DOHH2 (cell line): Measurements from ENCODE around the gene FARP2.
"Not testable (repeated sequence)": the region's sequence is repeated elsewhere in the genome, so short reads cannot be mapped to it uniquely, and the experiment has no call there.

Experiments
- H3F3A ChIP-seq: fragments of 200-600 bp; sonication (generic), shearing (Covaris generic); 2 replicates; pipeline ENCODE4 v1.6.0; 2016; ENCODE audit warnings: antibody characterized with exemption, mild to moderate bottlenecking; ENCODE audit not compliant: control insufficient read depth, insufficient read depth
- H3K27ac ChIP-seq: fragments of 200-600 bp; sonication (generic); 2 replicates; pipeline ENCODE4 v1.5.1; 2014; ENCODE audit warnings: low read depth, mild to moderate bottlenecking, low read length, moderate library complexity
- H3K27me3 ChIP-seq: fragments of 200-600 bp; sonication (generic); 2 replicates; pipeline ENCODE4 v1.6.1; 2014; ENCODE audit warnings: mild to moderate bottlenecking, low read length, mixed read lengths; ENCODE audit not compliant: control insufficient read depth
- H3K36me3 ChIP-seq: fragments of 200-600 bp; sonication (generic); 2 replicates; pipeline ENCODE4 v1.6.1; 2014; ENCODE audit warnings: mild to moderate bottlenecking, low read length, moderate library complexity, mixed read lengths; ENCODE audit not compliant: control insufficient read depth
- H3K4me1 ChIP-seq: fragments of 200-600 bp; sonication (generic); 2 replicates; pipeline ENCODE4 v1.6.1; 2014; ENCODE audit warnings: mild to moderate bottlenecking, low read length, mixed read lengths; ENCODE audit not compliant: control insufficient read depth
- H3K4me2 ChIP-seq: fragments of 200-600 bp; sonication (generic); 2 replicates; pipeline ENCODE4 v1.6.0; 2014; ENCODE audit warnings: mild to moderate bottlenecking, low read length, moderate library complexity
- H3K4me3 ChIP-seq: fragments of 200-600 bp; sonication (generic); 2 replicates; pipeline ENCODE4 v1.5.1; 2014; ENCODE audit warnings: mild to moderate bottlenecking, low read length, mixed read lengths
- H3K79me2 ChIP-seq: fragments of 200-600 bp; sonication (generic); 2 replicates; pipeline ENCODE4 v1.6.1; 2014; ENCODE audit warnings: mild to moderate bottlenecking, low read length, mixed read lengths; ENCODE audit not compliant: control insufficient read depth
- H3K9me2 ChIP-seq: fragments of 200-600 bp; sonication (generic); replicated peaks from 2 replicates; pipeline ENCODE4 v1.6.1; 2014; ENCODE audit warnings: mild to moderate bottlenecking, low read length, mixed read lengths; ENCODE audit not compliant: control insufficient read depth
- H3K9me3 ChIP-seq: fragments of 200-600 bp; sonication (generic); 2 replicates; pipeline ENCODE4 v1.6.1; 2014; ENCODE audit warnings: antibody characterized with exemption, low read length, mixed read lengths; ENCODE audit not compliant: control insufficient read depth, insufficient read depth
- H4K20me1 ChIP-seq: fragments of 200-600 bp; sonication (generic); 2 replicates; pipeline ENCODE4 v1.6.0; 2014; ENCODE audit warnings: low read depth, mild to moderate bottlenecking, antibody characterized with exemption, low read length, moderate library complexity; ENCODE audit not compliant: control insufficient read depth, insufficient read depth
- CTCF ChIP-seq: fragments of 200-600 bp; sonication (generic); IDR thresholded peaks from one replicate; pipeline ENCODE4 v1.5.1; 2014; ENCODE audit warnings: antibody characterized with exemption, mild to moderate bottlenecking, low read depth, low read length; ENCODE audit not compliant: poor library complexity, severe bottlenecking
- EZH2phosphoT487 ChIP-seq: fragments of 200-600 bp; sonication (generic); IDR thresholded peaks from 2 replicates; pipeline ENCODE4 v1.6.1; 2017; ENCODE audit warnings: borderline replicate concordance, mild to moderate bottlenecking, antibody characterized with exemption, low read length, moderate library complexity, mixed read lengths

Gene FARP2

GRCh38 chr2:241505781-241506201 is 149.7 kb downstream of the FARP2 start:
- TF ChIP-seq EZH2phosphoT487 (no peak), CTCF (no peak)
- Histone ChIP-seq H3K36me3 (peaks cover 15% of the 10 kb centered on the region), H3K9me3 (0 out of 2 replicates have a peak, but pooled peaks cover 4% of the 10 kb centered on the region), H3K4me1 (peaks cover 15% of the 10 kb centered on the region), H4K20me1 (peaks cover 6% of the 10 kb centered on the region; the same call in 1 of the 2 replicates), H3K9me2 (no peaks in the 10 kb centered on the region), H3K4me3 (no peak overlapping the region), H3K4me2 (no peak overlapping the region), H3F3A (no peaks in the 10 kb centered on the region), H3K79me2 (peaks cover 63% of the 10 kb centered on the region), H3K27ac (no peak overlapping the region), H3K27me3 (no peaks in the 10 kb centered on the region)

GRCh38 chr2:241506317-241506716 is 150.2 kb downstream of the FARP2 start:
- H3K9me2 ChIP-seq, H3F3A ChIP-seq, H3K9me3 ChIP-seq, H4K20me1 ChIP-seq, H3K27me3 ChIP-seq, H3K4me3 ChIP-seq, H3K4me2 ChIP-seq, H3K27ac ChIP-seq: not testable (repeated sequence)
- Histone ChIP-seq H3K79me2 (peaks cover 57% of the 10 kb centered on the region), H3K4me1 (peaks cover 15% of the 10 kb centered on the region), H3K36me3 (peaks cover 10% of the 10 kb centered on the region)

GRCh38 chr2:241506793-241507429 is 150.8 kb downstream of the FARP2 start:
- Histone ChIP-seq H3K4me3 (peak overlapping the region; percentile 98), H3K4me2 (peak overlapping the region; percentile 89), H4K20me1 (peaks cover 6% of the 10 kb centered on the region; the same call in 1 of the 2 replicates), H3K4me1 (peaks cover 15% of the 10 kb centered on the region), H3K9me2 (no peaks in the 10 kb centered on the region), H3K9me3 (0 out of 2 replicates have a peak, but pooled peaks cover 4% of the 10 kb centered on the region), H3K36me3 (peaks cover 8% of the 10 kb centered on the region), H3F3A (no peaks in the 10 kb centered on the region), H3K27me3 (peaks cover 9% of the 10 kb centered on the region), H3K79me2 (peaks cover 55% of the 10 kb centered on the region), H3K27ac (no peak overlapping the region)
- TF ChIP-seq EZH2phosphoT487: no peak
- no peak for TF ChIP-seq CTCF

GRCh38 chr2:241507430-241508239 is 151.6 kb downstream of the FARP2 start:
- Histone ChIP-seq H3K9me2 (no peaks in the 10 kb centered on the region), H3K27ac (no peak overlapping the region), H4K20me1 (peaks cover 6% of the 10 kb centered on the region; the same call in 1 of the 2 replicates), H3K36me3 (peaks cover 8% of the 10 kb centered on the region), H3K79me2 (peaks cover 51% of the 10 kb centered on the region), H3K4me2 (peak overlapping the region; percentile 89), H3K9me3 (0 out of 2 replicates have a peak, but pooled peaks cover 4% of the 10 kb centered on the region), H3K4me3 (peak overlapping the region; percentile 98), H3K27me3 (peaks cover 10% of the 10 kb centered on the region), H3F3A (no peaks in the 10 kb centered on the region), H3K4me1 (peaks cover 15% of the 10 kb centered on the region)
- no peak for TF ChIP-seq CTCF
- no peak for TF ChIP-seq EZH2phosphoT487
